Liver (tissue), 9 donors: ENCODE measurements around the gene UGT1A7. TPM values are rescaled to one million over a fixed set of nuclear protein-coding genes. Genes with fewer than 3 reads are reported as not detected.
"Not testable (repeated sequence)": the region's sequence is repeated elsewhere in the genome, so short reads cannot be mapped to it uniquely, and the experiment has no call there.

ENCODE experiments used
- DNase-seq: peaks from one replicate; pipeline ENCODE4 v3.0.0-alpha.2; 2017; ENCODE audit warnings: low spot score
- H3K27ac ChIP-seq, 2 donors: one replicate each; pipeline ENCODE4 v1.7.0; 2013; ENCODE audit warnings: inconsistent platforms in 2 of 2, low read length in 2 of 2, control low read depth in 1 of 2, low read depth in 1 of 2, mild to moderate bottlenecking in 1 of 2
- H3K27me3 ChIP-seq, 4 donors: one replicate each; pipeline versions ENCODE4 v1.6.1 to v1.7.0; 2013; ENCODE audit warnings: low read length in 3 of 4, inconsistent platforms in 1 of 4, mild to moderate bottlenecking in 1 of 4, moderate library complexity in 1 of 4; ENCODE audit not compliant: control insufficient read depth in 4 of 4, insufficient read depth in 4 of 4
- H3K36me3 ChIP-seq, 4 donors: one replicate each; pipeline versions ENCODE4 v1.6.1 to v1.7.0; 2013; ENCODE audit warnings: low read length in 3 of 4, mild to moderate bottlenecking in 3 of 4, low read depth in 1 of 4, moderate library complexity in 1 of 4; ENCODE audit not compliant: control insufficient read depth in 4 of 4, insufficient read depth in 3 of 4
- H3K4me1 ChIP-seq, 4 donors: one replicate each; pipeline versions ENCODE4 v1.6.1 to v1.7.0; 2013; ENCODE audit warnings: low read length in 3 of 4, mild to moderate bottlenecking in 3 of 4, moderate library complexity in 1 of 4; ENCODE audit not compliant: control insufficient read depth in 4 of 4, insufficient read depth in 4 of 4
- H3K4me3 ChIP-seq, 3 donors: one replicate each; pipeline versions ENCODE4 v1.6.1 to v1.7.0; 2013; ENCODE audit warnings: low read length in 3 of 3, control low read depth in 1 of 3, low read depth in 1 of 3, mild to moderate bottlenecking in 1 of 3
- H3K9ac ChIP-seq, 2 donors: one replicate each; pipeline ENCODE4 v1.7.0; 2013; ENCODE audit warnings: low read length in 2 of 2, mild to moderate bottlenecking in 2 of 2, moderate library complexity in 2 of 2, control low read depth in 1 of 2, low read depth in 1 of 2
- H3K9me3 ChIP-seq, 4 donors: one replicate each; pipeline versions ENCODE4 v1.6.1 to v1.7.0; 2013; ENCODE audit warnings: low read length in 3 of 4; ENCODE audit not compliant: control insufficient read depth in 4 of 4
- CTCF ChIP-seq: fragments of 150-350 bp; IDR thresholded peaks from 2 replicates; pipeline ENCODE4 v1.5.1; 2017; ENCODE audit warnings: improper control_type of control experiment, low read depth, low read length; ENCODE audit not compliant: missing input control
- EGR1 ChIP-seq, 2 donors: IDR thresholded peaks; 2 replicates each; pipeline ENCODE4 v1.6.1; 2016 to 2018; ENCODE audit warnings: antibody characterized with exemption in 2 of 2, low read depth in 2 of 2
- FOXA1 ChIP-seq: IDR thresholded peaks from 2 replicates; pipeline ENCODE4 v1.6.1; 2016; ENCODE audit warnings: antibody characterized with exemption
- FOXA2 ChIP-seq: IDR thresholded peaks from 2 replicates; pipeline ENCODE4 v1.6.1; 2016; ENCODE audit warnings: antibody characterized with exemption
- GABPA ChIP-seq, 2 donors: IDR thresholded peaks in 1 of 2; conservative IDR thresholded peaks in 1 of 2; 2 replicates each; pipeline ENCODE4 v1.6.1; 2016; ENCODE audit warnings: antibody characterized with exemption in 2 of 2, mild to moderate bottlenecking in 1 of 2, moderate library complexity in 1 of 2
- HNF4A ChIP-seq, 2 donors: conservative IDR thresholded peaks; 2 replicates each; pipeline ENCODE4 v1.6.1; 2016; ENCODE audit warnings: antibody characterized with exemption in 2 of 2, mild to moderate bottlenecking in 2 of 2
- HNF4G ChIP-seq: IDR thresholded peaks from 2 replicates; pipeline ENCODE4 v1.6.1; 2016; ENCODE audit warnings: antibody characterized with exemption
- JUND ChIP-seq, 2 donors: IDR thresholded peaks; 2 replicates each; pipeline ENCODE4 v1.6.1; 2016; ENCODE audit warnings: antibody characterized with exemption in 2 of 2
- NR2F2 ChIP-seq: IDR thresholded peaks from 2 replicates; pipeline ENCODE4 v1.6.1; 2016; ENCODE audit warnings: antibody characterized with exemption
- RAD21 ChIP-seq, 2 donors: IDR thresholded peaks; 2 replicates each; pipeline ENCODE4 v1.6.1; 2016; ENCODE audit warnings: antibody characterized with exemption in 2 of 2, mild to moderate bottlenecking in 2 of 2
- RXRA ChIP-seq, 2 donors: IDR thresholded peaks; 2 replicates each; pipeline ENCODE4 v1.6.1; 2017 to 2018; ENCODE audit warnings: antibody characterized with exemption in 2 of 2, mild to moderate bottlenecking in 1 of 2
- SP1 ChIP-seq: IDR thresholded peaks from 2 replicates; pipeline ENCODE4 v1.6.1; 2018; ENCODE audit warnings: antibody characterized with exemption, mild to moderate bottlenecking
- TAF1 ChIP-seq: conservative IDR thresholded peaks from 2 replicates; pipeline ENCODE4 v1.6.1; 2016; ENCODE audit warnings: antibody characterized with exemption, mild to moderate bottlenecking
- YY1 ChIP-seq: IDR thresholded peaks from 2 replicates; pipeline ENCODE4 v1.6.1; 2016; ENCODE audit warnings: antibody characterized with exemption, mild to moderate bottlenecking
- WGBS: extraction: QIAGEN DNeasy Blood & Tissue Kit; methylation state at CpG from one replicate; pipeline ENCODE4 v1.1.7; 2013; 5-methylcytosine and 5-hydroxymethylcytosine counted together
- polyA plus RNA-seq, 2 donors: library from polyadenylated mRNA; stranded (reverse) in 1 of 2; unstranded in 1 of 2; fragments of 200-250 nt in 1 of 2; fragments of >200 nt in 1 of 2; fragmentation: Nextera tagmentation in 1 of 2; extraction: Ambion mirVana in 1 of 2; gene quantifications; one replicate each; pipeline versions ENCODE4 v1.2.1 to v1.2.3, GENCODE V29; 2013 to 2015
- total RNA-seq, 2 donors: library from RNA; depleted of rRNA; stranded (reverse); fragments of >200 nt; gene quantifications; one replicate each; pipeline ENCODE4 v1.2.3, GENCODE V29; 2014
- TF ChIP-seq, protein P1 (sequence below): IDR thresholded peaks from 2 replicates; pipeline ENCODE4 v1.6.1; 2016; ENCODE audit warnings: antibody characterized with exemption
- TF ChIP-seq, protein P2 (sequence below): IDR thresholded peaks from 2 replicates; pipeline ENCODE4 v1.6.1; 2016; ENCODE audit warnings: antibody characterized with exemption
- TF ChIP-seq, protein P3 (sequence below): IDR thresholded peaks from 2 replicates; pipeline ENCODE4 v1.6.1; 2016; ENCODE audit warnings: antibody characterized with exemption, mild to moderate bottlenecking
- TF ChIP-seq, protein P4 (sequence below): IDR thresholded peaks from 2 replicates; pipeline ENCODE4 v1.6.1; 2016; ENCODE audit warnings: antibody characterized with exemption
- donor health status: healthy.
- donor health status: healthy.
- donor health status: healthy.
- donor health status: healthy.
- donor health status: healthy.

The UGT1A7 gene
- total and polyA plus RNA-seq, 4 donors: 0.02 to 2.2 (median 0.38) TPM; not detected in 1

GRCh38 chr2:233700028-233700635, 18.4 kb downstream of the UGT1A7 start (continued):
- TF ChIP-seq GABPA (IDR thresholded peaks at IDR 0.05 in 1 of 2, conservative IDR thresholded peaks at IDR 0.05 in 1 of 2) (peak in 1 of 2 donors; percentile 27), NR2F2 (no peak)

- H3K9ac ChIP-seq, DNase-seq, H3K27me3 ChIP-seq, H3K4me3 ChIP-seq, H3K36me3 ChIP-seq, H3K9me3 ChIP-seq, H3K27ac ChIP-seq: not testable (repeated sequence)
- H3K4me1 ChIP-seq: peaks cover 11 to 41% (median 22%) of the 10 kb centered on the region in 4 donors
- WGBS: 82% methylated on average over 5 of the region's 5 CpGs
Observed at GRCh38 chr2:233700842-233701241, 19.1 kb downstream of the UGT1A7 start.

- DNase-seq: no peak
- H3K9me3 ChIP-seq: no peaks in the 10 kb centered on the region
- peaks cover 19 to 54% (median 32%) of the 10 kb centered on the region in 4 donors for H3K4me1 ChIP-seq
- TF ChIP-seq, protein P1, sequence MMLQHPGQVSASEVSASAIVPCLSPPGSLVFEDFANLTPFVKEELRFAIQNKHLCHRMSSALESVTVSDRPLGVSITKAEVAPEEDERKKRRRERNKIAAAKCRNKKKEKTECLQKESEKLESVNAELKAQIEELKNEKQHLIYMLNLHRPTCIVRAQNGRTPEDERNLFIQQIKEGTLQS: no peak
- TF ChIP-seq, protein P2, sequence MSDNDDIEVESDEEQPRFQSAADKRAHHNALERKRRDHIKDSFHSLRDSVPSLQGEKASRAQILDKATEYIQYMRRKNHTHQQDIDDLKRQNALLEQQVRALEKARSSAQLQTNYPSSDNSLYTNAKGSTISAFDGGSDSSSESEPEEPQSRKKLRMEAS: no peak
- TF ChIP-seq YY1 (no peak), FOXA2 (no peak), EGR1 (IDR thresholded peaks at IDR 0.05; ENCODE audit: low read depth in 2 of 2) (no peak), FOXA1 (no peak), RAD21 (IDR thresholded peaks at IDR 0.05) (no peak), CTCF (no peak), JUND (IDR thresholded peaks at IDR 0.05) (no peak), TAF1 (no peak), NR2F2 (no peak), SP1 (no peak), HNF4A (conservative IDR thresholded peaks at IDR 0.05) (no peak), RXRA (IDR thresholded peaks at IDR 0.05) (no peak), GABPA (IDR thresholded peaks at IDR 0.05 in 1 of 2, conservative IDR thresholded peaks at IDR 0.05 in 1 of 2) (no peak), HNF4G (no peak)
- TF ChIP-seq, protein P3, sequence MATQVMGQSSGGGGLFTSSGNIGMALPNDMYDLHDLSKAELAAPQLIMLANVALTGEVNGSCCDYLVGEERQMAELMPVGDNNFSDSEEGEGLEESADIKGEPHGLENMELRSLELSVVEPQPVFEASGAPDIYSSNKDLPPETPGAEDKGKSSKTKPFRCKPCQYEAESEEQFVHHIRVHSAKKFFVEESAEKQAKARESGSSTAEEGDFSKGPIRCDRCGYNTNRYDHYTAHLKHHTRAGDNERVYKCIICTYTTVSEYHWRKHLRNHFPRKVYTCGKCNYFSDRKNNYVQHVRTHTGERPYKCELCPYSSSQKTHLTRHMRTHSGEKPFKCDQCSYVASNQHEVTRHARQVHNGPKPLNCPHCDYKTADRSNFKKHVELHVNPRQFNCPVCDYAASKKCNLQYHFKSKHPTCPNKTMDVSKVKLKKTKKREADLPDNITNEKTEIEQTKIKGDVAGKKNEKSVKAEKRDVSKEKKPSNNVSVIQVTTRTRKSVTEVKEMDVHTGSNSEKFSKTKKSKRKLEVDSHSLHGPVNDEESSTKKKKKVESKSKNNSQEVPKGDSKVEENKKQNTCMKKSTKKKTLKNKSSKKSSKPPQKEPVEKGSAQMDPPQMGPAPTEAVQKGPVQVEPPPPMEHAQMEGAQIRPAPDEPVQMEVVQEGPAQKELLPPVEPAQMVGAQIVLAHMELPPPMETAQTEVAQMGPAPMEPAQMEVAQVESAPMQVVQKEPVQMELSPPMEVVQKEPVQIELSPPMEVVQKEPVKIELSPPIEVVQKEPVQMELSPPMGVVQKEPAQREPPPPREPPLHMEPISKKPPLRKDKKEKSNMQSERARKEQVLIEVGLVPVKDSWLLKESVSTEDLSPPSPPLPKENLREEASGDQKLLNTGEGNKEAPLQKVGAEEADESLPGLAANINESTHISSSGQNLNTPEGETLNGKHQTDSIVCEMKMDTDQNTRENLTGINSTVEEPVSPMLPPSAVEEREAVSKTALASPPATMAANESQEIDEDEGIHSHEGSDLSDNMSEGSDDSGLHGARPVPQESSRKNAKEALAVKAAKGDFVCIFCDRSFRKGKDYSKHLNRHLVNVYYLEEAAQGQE: no peak
- TF ChIP-seq, protein P4, sequence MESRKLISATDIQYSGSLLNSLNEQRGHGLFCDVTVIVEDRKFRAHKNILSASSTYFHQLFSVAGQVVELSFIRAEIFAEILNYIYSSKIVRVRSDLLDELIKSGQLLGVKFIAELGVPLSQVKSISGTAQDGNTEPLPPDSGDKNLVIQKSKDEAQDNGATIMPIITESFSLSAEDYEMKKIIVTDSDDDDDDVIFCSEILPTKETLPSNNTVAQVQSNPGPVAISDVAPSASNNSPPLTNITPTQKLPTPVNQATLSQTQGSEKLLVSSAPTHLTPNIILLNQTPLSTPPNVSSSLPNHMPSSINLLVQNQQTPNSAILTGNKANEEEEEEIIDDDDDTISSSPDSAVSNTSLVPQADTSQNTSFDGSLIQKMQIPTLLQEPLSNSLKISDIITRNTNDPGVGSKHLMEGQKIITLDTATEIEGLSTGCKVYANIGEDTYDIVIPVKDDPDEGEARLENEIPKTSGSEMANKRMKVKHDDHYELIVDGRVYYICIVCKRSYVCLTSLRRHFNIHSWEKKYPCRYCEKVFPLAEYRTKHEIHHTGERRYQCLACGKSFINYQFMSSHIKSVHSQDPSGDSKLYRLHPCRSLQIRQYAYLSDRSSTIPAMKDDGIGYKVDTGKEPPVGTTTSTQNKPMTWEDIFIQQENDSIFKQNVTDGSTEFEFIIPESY: no peak
- no peak overlapping the region for H3K9ac ChIP-seq
- WGBS: 39% methylated on average over 3 of the region's 3 CpGs
- H3K27ac ChIP-seq: no peak overlapping the region
- H3K27me3 ChIP-seq: no peaks in the 10 kb centered on the region
- no peak overlapping the region for H3K4me3 ChIP-seq
- H3K36me3 ChIP-seq: no peaks in the 10 kb centered on the region
Observed at GRCh38 chr2:233702238-233702637, 20.5 kb downstream of the UGT1A7 start.
